Measurements from ENCODE around the gene FLT3LG. TPM values are rescaled to one million over a fixed set of nuclear protein-coding genes. Genes with fewer than 3 reads are reported as not detected.

FLT3LG gene
- total and polyA plus RNA-seq, 2 experiments from 2014 or later = 0.49 to 1.8 TPM

DNA sequence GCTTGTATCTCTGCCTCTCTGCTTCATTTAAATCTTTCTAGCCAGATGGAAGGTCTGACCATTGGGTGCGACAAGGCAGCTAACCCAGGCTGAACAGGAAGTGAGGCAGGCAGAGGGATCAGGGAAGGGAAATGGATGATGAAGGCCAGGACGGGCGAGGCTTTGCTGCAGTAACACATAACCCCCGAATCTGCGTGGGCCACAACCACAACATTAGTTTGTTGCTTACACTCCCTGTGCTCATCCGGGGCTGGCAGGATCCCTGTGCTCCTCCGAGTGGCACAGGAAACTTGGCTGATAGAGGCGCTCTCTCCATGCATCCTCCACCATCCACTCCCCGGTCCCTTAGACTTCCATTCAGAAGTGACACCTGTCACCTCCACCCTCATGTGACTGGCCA is 1.1 kb upstream of the FLT3LG start:
- H3K36me3 Mint-ChIP-seq (ENCODE audit: low read depth) = peaks cover 19% of the 10 kb centered on the region

More for the DNA sequence above, 1.1 kb upstream of the FLT3LG start:
- no peaks in the 10 kb centered on the region; the same call in 1 of the 2 replicates for H3K27me3 ChIP-seq (ENCODE audit: insufficient read depth)
- no peak overlapping the region for H3K4me2 ChIP-seq
- Mint-ChIP-seq H3K9me3 (no peaks in the 10 kb centered on the region), H3K27me3 (ENCODE audit: insufficient read depth, low read depth, poor library complexity) (peaks cover 23% of the 10 kb centered on the region), H3K4me3 (no peak overlapping the region), H3K4me1 (peaks cover 21% of the 10 kb centered on the region), H3K27ac (no peak overlapping the region)
- ATAC-seq (no peak), DNase-seq (ENCODE audit: low spot score) (no peak)
- no peak overlapping the region for H3K4me3 ChIP-seq
- H3K36me3 ChIP-seq (ENCODE audit: insufficient read depth) = no peaks in the 10 kb centered on the region
- H3K4me1 ChIP-seq (ENCODE audit: insufficient read depth) = peaks cover 11% of the 10 kb centered on the region; the same call in 1 of the 2 replicates
- no peak overlapping the region for H3K27ac ChIP-seq (ENCODE audit: low read depth)
- H3K79me2 ChIP-seq (replicated peaks; ENCODE audit: insufficient read depth) = no peaks in the 10 kb centered on the region
- no peak overlapping the region for H2AFZ ChIP-seq
- no peaks in the 10 kb centered on the region for H4K20me1 ChIP-seq (replicated peaks; ENCODE audit: insufficient read depth)
- peaks cover 24% of the 10 kb centered on the region; the same call in 1 of the 2 replicates for H3F3A ChIP-seq (replicated peaks; ENCODE audit: low read depth)
- TF ChIP-seq CREB1 (CRISPR knock-in tag; IDR thresholded peaks at IDR 0.05; ENCODE audit: low read depth) = no peak
- no peak for TF ChIP-seq JUNB (IDR thresholded peaks at IDR 0.05; ENCODE audit: unreplicated experiment)
- TF ChIP-seq, protein P1, sequence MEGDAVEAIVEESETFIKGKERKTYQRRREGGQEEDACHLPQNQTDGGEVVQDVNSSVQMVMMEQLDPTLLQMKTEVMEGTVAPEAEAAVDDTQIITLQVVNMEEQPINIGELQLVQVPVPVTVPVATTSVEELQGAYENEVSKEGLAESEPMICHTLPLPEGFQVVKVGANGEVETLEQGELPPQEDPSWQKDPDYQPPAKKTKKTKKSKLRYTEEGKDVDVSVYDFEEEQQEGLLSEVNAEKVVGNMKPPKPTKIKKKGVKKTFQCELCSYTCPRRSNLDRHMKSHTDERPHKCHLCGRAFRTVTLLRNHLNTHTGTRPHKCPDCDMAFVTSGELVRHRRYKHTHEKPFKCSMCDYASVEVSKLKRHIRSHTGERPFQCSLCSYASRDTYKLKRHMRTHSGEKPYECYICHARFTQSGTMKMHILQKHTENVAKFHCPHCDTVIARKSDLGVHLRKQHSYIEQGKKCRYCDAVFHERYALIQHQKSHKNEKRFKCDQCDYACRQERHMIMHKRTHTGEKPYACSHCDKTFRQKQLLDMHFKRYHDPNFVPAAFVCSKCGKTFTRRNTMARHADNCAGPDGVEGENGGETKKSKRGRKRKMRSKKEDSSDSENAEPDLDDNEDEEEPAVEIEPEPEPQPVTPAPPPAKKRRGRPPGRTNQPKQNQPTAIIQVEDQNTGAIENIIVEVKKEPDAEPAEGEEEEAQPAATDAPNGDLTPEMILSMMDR (conservative IDR thresholded peaks at IDR 0.05; ENCODE audit: low read depth in 2 of 2) = no peak
- no peak for TF ChIP-seq ZNF331 (CRISPR knock-in tag; IDR thresholded peaks at IDR 0.05; ENCODE audit: low read depth)
- TF ChIP-seq, protein P2, sequence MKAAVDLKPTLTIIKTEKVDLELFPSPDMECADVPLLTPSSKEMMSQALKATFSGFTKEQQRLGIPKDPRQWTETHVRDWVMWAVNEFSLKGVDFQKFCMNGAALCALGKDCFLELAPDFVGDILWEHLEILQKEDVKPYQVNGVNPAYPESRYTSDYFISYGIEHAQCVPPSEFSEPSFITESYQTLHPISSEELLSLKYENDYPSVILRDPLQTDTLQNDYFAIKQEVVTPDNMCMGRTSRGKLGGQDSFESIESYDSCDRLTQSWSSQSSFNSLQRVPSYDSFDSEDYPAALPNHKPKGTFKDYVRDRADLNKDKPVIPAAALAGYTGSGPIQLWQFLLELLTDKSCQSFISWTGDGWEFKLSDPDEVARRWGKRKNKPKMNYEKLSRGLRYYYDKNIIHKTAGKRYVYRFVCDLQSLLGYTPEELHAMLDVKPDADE (IDR thresholded peaks at IDR 0.05) = no peak
- TF ChIP-seq POLR2AphosphoS5 (IDR thresholded peaks at IDR 0.05; ENCODE audit: low read depth) = no peak
- no peak for TF ChIP-seq ZNF114 (CRISPR knock-in tag; IDR thresholded peaks at IDR 0.05)
- TF ChIP-seq, protein P3, sequence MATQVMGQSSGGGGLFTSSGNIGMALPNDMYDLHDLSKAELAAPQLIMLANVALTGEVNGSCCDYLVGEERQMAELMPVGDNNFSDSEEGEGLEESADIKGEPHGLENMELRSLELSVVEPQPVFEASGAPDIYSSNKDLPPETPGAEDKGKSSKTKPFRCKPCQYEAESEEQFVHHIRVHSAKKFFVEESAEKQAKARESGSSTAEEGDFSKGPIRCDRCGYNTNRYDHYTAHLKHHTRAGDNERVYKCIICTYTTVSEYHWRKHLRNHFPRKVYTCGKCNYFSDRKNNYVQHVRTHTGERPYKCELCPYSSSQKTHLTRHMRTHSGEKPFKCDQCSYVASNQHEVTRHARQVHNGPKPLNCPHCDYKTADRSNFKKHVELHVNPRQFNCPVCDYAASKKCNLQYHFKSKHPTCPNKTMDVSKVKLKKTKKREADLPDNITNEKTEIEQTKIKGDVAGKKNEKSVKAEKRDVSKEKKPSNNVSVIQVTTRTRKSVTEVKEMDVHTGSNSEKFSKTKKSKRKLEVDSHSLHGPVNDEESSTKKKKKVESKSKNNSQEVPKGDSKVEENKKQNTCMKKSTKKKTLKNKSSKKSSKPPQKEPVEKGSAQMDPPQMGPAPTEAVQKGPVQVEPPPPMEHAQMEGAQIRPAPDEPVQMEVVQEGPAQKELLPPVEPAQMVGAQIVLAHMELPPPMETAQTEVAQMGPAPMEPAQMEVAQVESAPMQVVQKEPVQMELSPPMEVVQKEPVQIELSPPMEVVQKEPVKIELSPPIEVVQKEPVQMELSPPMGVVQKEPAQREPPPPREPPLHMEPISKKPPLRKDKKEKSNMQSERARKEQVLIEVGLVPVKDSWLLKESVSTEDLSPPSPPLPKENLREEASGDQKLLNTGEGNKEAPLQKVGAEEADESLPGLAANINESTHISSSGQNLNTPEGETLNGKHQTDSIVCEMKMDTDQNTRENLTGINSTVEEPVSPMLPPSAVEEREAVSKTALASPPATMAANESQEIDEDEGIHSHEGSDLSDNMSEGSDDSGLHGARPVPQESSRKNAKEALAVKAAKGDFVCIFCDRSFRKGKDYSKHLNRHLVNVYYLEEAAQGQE (IDR thresholded peaks at IDR 0.05; ENCODE audit: unreplicated experiment) = no peak
- TF ChIP-seq NANOG (IDR thresholded peaks at IDR 0.05; ENCODE audit: borderline replicate concordance) = no peak
- TF ChIP-seq EZH2phosphoT487 (IDR thresholded peaks at IDR 0.05; ENCODE audit: unreplicated experiment) = no peak
- TF ChIP-seq EZH2 (IDR thresholded peaks at IDR 0.05; ENCODE audit: low read depth, unreplicated experiment) = no peak
- TF ChIP-seq, protein P4, sequence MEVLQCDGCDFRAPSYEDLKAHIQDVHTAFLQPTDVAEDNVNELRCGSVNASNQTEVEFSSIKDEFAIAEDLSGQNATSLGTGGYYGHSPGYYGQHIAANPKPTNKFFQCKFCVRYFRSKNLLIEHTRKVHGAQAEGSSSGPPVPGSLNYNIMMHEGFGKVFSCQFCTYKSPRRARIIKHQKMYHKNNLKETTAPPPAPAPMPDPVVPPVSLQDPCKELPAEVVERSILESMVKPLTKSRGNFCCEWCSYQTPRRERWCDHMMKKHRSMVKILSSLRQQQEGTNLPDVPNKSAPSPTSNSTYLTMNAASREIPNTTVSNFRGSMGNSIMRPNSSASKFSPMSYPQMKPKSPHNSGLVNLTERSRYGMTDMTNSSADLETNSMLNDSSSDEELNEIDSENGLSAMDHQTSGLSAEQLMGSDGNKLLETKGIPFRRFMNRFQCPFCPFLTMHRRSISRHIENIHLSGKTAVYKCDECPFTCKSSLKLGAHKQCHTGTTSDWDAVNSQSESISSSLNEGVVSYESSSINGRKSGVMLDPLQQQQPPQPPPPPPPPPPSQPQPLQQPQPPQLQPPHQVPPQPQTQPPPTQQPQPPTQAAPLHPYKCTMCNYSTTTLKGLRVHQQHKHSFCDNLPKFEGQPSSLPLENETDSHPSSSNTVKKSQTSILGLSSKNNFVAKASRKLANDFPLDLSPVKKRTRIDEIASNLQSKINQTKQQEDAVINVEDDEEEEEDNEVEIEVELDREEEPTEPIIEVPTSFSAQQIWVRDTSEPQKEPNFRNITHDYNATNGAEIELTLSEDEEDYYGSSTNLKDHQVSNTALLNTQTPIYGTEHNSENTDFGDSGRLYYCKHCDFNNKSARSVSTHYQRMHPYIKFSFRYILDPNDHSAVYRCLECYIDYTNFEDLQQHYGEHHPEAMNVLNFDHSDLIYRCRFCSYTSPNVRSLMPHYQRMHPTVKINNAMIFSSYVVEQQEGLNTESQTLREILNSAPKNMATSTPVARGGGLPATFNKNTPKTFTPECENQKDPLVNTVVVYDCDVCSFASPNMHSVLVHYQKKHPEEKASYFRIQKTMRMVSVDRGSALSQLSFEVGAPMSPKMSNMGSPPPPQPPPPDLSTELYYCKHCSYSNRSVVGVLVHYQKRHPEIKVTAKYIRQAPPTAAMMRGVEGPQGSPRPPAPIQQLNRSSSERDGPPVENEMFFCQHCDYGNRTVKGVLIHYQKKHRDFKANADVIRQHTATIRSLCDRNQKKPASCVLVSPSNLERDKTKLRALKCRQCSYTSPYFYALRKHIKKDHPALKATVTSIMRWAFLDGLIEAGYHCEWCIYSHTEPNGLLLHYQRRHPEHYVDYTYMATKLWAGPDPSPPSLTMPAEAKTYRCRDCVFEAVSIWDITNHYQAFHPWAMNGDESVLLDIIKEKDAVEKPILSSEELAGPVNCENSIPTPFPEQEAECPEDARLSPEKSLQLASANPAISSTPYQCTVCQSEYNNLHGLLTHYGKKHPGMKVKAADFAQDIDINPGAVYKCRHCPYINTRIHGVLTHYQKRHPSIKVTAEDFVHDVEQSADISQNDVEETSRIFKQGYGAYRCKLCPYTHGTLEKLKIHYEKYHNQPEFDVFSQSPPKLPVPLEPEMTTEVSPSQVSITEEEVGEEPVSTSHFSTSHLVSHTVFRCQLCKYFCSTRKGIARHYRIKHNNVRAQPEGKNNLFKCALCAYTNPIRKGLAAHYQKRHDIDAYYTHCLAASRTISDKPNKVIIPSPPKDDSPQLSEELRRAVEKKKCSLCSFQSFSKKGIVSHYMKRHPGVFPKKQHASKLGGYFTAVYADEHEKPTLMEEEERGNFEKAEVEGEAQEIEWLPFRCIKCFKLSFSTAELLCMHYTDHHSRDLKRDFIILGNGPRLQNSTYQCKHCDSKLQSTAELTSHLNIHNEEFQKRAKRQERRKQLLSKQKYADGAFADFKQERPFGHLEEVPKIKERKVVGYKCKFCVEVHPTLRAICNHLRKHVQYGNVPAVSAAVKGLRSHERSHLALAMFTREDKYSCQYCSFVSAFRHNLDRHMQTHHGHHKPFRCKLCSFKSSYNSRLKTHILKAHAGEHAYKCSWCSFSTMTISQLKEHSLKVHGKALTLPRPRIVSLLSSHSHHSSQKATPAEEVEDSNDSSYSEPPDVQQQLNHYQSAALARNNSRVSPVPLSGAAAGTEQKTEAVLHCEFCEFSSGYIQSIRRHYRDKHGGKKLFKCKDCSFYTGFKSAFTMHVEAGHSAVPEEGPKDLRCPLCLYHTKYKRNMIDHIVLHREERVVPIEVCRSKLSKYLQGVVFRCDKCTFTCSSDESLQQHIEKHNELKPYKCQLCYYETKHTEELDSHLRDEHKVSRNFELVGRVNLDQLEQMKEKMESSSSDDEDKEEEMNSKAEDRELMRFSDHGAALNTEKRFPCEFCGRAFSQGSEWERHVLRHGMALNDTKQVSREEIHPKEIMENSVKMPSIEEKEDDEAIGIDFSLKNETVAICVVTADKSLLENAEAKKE (CRISPR knock-in tag; IDR thresholded peaks at IDR 0.05) = no peak
- no peak for TF ChIP-seq STAT1 (IDR thresholded peaks at IDR 0.05; ENCODE audit: unreplicated experiment)
- H3K9me2 ChIP-seq (ENCODE audit: insufficient read depth) = no peaks in the 10 kb centered on the region
